ENCODE data around the gene ZMAT5. TPM values are rescaled to one million over a fixed set of nuclear protein-coding genes. Genes with fewer than 3 reads are reported as not detected.
A peak's percentile ranks its signal among the peaks of the same experiment; 100 is the strongest.

The ZMAT5 gene
- polyA plus RNA-seq, 1 donor from 2014 or later: 49.8 TPM

GRCh38 chr22:29734406-29734805, 32.4 kb downstream of the ZMAT5 start:
- peaks cover 2% of the 10 kb centered on the region for H3K36me3 Mint-ChIP-seq
- no peaks in the 10 kb centered on the region for H3K27me3 Mint-ChIP-seq
- H3K27ac Mint-ChIP-seq: no peak overlapping the region
- no peak overlapping the region for H3K4me3 Mint-ChIP-seq
- H3K9me3 Mint-ChIP-seq: no peaks in the 10 kb centered on the region
- no peaks in the 10 kb centered on the region for H3K4me1 Mint-ChIP-seq

- Mint-ChIP-seq H3K4me3 (no peak overlapping the region), H3K9me3 (no peaks in the 10 kb centered on the region), H3K4me1 (no peaks in the 10 kb centered on the region), H3K36me3 (peaks cover 2% of the 10 kb centered on the region), H3K27me3 (no peaks in the 10 kb centered on the region), H3K27ac (no peak overlapping the region)
These were observed 33.2 kb downstream of the ZMAT5 start for GRCh38 chr22:29733362-29734201.

GRCh38 chr22:29732883-29733282, 33.9 kb downstream of the ZMAT5 start:
- H3K27me3 Mint-ChIP-seq: no peaks in the 10 kb centered on the region
- H3K4me3 Mint-ChIP-seq: no peak overlapping the region
- H3K36me3 Mint-ChIP-seq: peaks cover 2% of the 10 kb centered on the region
- H3K9me3 Mint-ChIP-seq: no peaks in the 10 kb centered on the region
- H3K4me1 Mint-ChIP-seq: no peaks in the 10 kb centered on the region
- H3K27ac Mint-ChIP-seq: peak overlapping the region in 1 of 3 donors; percentile 46

- Mint-ChIP-seq H3K36me3 (no peaks in the 10 kb centered on the region), H3K4me1 (no peaks in the 10 kb centered on the region), H3K4me3 (no peak overlapping the region), H3K9me3 (no peaks in the 10 kb centered on the region), H3K27me3 (peaks cover 5% of the 10 kb centered on the region), H3K27ac (no peak overlapping the region)
These were observed 35.6 kb downstream of the ZMAT5 start for GRCh38 chr22:29731058-29731850.

GRCh38 chr22:29729161-29729560, 37.6 kb downstream of the ZMAT5 start:
- H3K4me1 Mint-ChIP-seq: no peaks in the 10 kb centered on the region
- peak overlapping the region in 2 of 3 donors; percentile 63 to 88 for H3K27ac Mint-ChIP-seq
- no peaks in the 10 kb centered on the region for H3K9me3 Mint-ChIP-seq
- H3K4me3 Mint-ChIP-seq: no peak overlapping the region
- H3K36me3 Mint-ChIP-seq: no peaks in the 10 kb centered on the region
- H3K27me3 Mint-ChIP-seq: peaks cover 5% of the 10 kb centered on the region

GRCh38 chr22:29727131-29727523, 39.7 kb downstream of the ZMAT5 start:
- Mint-ChIP-seq H3K4me1 (no peaks in the 10 kb centered on the region), H3K27me3 (peaks cover 8% of the 10 kb centered on the region), H3K9me3 (no peaks in the 10 kb centered on the region), H3K4me3 (no peak overlapping the region), H3K36me3 (no peaks in the 10 kb centered on the region), H3K27ac (no peak overlapping the region)

GRCh38 chr22:29726512-29727130, 40.2 kb downstream of the ZMAT5 start:
- H3K4me3 Mint-ChIP-seq: no peak overlapping the region
- no peak overlapping the region for H3K27ac Mint-ChIP-seq
- no peaks in the 10 kb centered on the region for H3K4me1 Mint-ChIP-seq
- H3K9me3 Mint-ChIP-seq: no peaks in the 10 kb centered on the region
- peaks cover 12% of the 10 kb centered on the region for H3K27me3 Mint-ChIP-seq
- no peaks in the 10 kb centered on the region for H3K36me3 Mint-ChIP-seq

- peaks cover 15% of the 10 kb centered on the region for H3K27me3 Mint-ChIP-seq
- no peak overlapping the region for H3K27ac Mint-ChIP-seq
- no peaks in the 10 kb centered on the region for H3K4me1 Mint-ChIP-seq
- no peaks in the 10 kb centered on the region for H3K9me3 Mint-ChIP-seq
- no peaks in the 10 kb centered on the region for H3K36me3 Mint-ChIP-seq
- no peak overlapping the region for H3K4me3 Mint-ChIP-seq
These were observed 40.7 kb downstream of the ZMAT5 start for GRCh38 chr22:29726106-29726505.

GRCh38 chr22:29724843-29725242, 42.0 kb downstream of the ZMAT5 start:
- H3K36me3 Mint-ChIP-seq: no peaks in the 10 kb centered on the region

GRCh38 chr22:29723766-29724165, 43.0 kb downstream of the ZMAT5 start:
- Mint-ChIP-seq H3K27ac (no peak overlapping the region), H3K4me1 (peaks cover 0 to 2% (median 0%) of the 10 kb centered on the region in 3 donors), H3K27me3 (peaks cover 23% of the 10 kb centered on the region), H3K36me3 (no peaks in the 10 kb centered on the region), H3K9me3 (no peaks in the 10 kb centered on the region), H3K4me3 (no peak overlapping the region)

More at GRCh38 chr22:29724843-29725242, 42.0 kb downstream of the ZMAT5 start:
- Mint-ChIP-seq H3K4me1 (no peaks in the 10 kb centered on the region), H3K27me3 (peaks cover 15% of the 10 kb centered on the region), H3K4me3 (no peak overlapping the region), H3K9me3 (no peaks in the 10 kb centered on the region), H3K27ac (no peak overlapping the region)

- H3K27me3 Mint-ChIP-seq: peaks cover 30% of the 10 kb centered on the region
These were observed 44.2 kb downstream of the ZMAT5 start for GRCh38 chr22:29722587-29722986.

GRCh38 chr22:29722151-29722550, 44.7 kb downstream of the ZMAT5 start:
- peaks cover 35% of the 10 kb centered on the region for H3K27me3 Mint-ChIP-seq
- H3K9me3 Mint-ChIP-seq: no peaks in the 10 kb centered on the region
- H3K27ac Mint-ChIP-seq: no peak overlapping the region
- no peak overlapping the region for H3K4me3 Mint-ChIP-seq
- H3K4me1 Mint-ChIP-seq: peaks cover 0 to 10% (median 2%) of the 10 kb centered on the region in 3 donors
- H3K36me3 Mint-ChIP-seq: no peaks in the 10 kb centered on the region

More at GRCh38 chr22:29722587-29722986, 44.2 kb downstream of the ZMAT5 start:
- Mint-ChIP-seq H3K4me1 (peaks cover 0 to 9% (median 2%) of the 10 kb centered on the region in 3 donors), H3K36me3 (no peaks in the 10 kb centered on the region), H3K4me3 (no peak overlapping the region), H3K27ac (no peak overlapping the region), H3K9me3 (no peaks in the 10 kb centered on the region)

- Mint-ChIP-seq H3K9me3 (no peaks in the 10 kb centered on the region), H3K4me3 (no peak overlapping the region), H3K27ac (no peak overlapping the region), H3K27me3 (peaks cover 39% of the 10 kb centered on the region), H3K36me3 (no peaks in the 10 kb centered on the region), H3K4me1 (peaks cover 0 to 10% (median 2%) of the 10 kb centered on the region in 3 donors)
These were observed 45.9 kb downstream of the ZMAT5 start for GRCh38 chr22:29720811-29721323.

GRCh38 chr22:29719899-29720645, 46.7 kb downstream of the ZMAT5 start, which contains the start of gene CABP7:
TSS of gene CABP7 (plus strand) at chr22:29720003. CDS start at chr22:29720425, 422 bp downstream.
- H3K4me3 Mint-ChIP-seq: peak within 1 kb of the TSS in 1 of 4 donors; percentile 49
- H3K36me3 Mint-ChIP-seq: no peaks in the 10 kb centered on the region
- no peak within 1 kb of the TSS for H3K27ac Mint-ChIP-seq
- no peaks in the 10 kb centered on the region for H3K9me3 Mint-ChIP-seq
- peaks cover 39% of the 10 kb centered on the region for H3K27me3 Mint-ChIP-seq
- peaks cover 0 to 10% (median 2%) of the 10 kb centered on the region in 3 donors for H3K4me1 Mint-ChIP-seq

Measured in IgD-negative memory B cell (primary cell).